Type B pancreatic cell (in vitro differentiated cells): ENCODE measurements around the gene FHL2. TPM values are rescaled to one million over a fixed set of nuclear protein-coding genes. Genes with fewer than 3 reads are reported as not detected.
A peak's percentile ranks its signal among the peaks of the same experiment; 100 is the strongest.

Source experiments
- DNase-seq: peaks from one replicate; pipeline ENCODE4 v3.0.0; 2021; ENCODE audit warnings: mixed read lengths; ENCODE audit not compliant: unreplicated experiment; ENCODE audit errors: extremely low spot score
- H3K27ac Mint-ChIP-seq: 2 replicates; pipeline ENCODE4 v1.8.0; 2021; ENCODE audit warnings: mild to moderate bottlenecking, mixed read lengths
- H3K27me3 Mint-ChIP-seq: 2 replicates; pipeline ENCODE4 v1.8.0; 2021; ENCODE audit warnings: mixed read lengths
- H3K36me3 Mint-ChIP-seq: 2 replicates; pipeline ENCODE4 v1.8.0; 2021; ENCODE audit warnings: mixed read lengths
- H3K4me1 Mint-ChIP-seq: one replicate; pipeline ENCODE4 v1.8.0; 2021; ENCODE audit warnings: mixed read lengths; ENCODE audit not compliant: unreplicated experiment
- H3K4me3 Mint-ChIP-seq: 2 replicates; pipeline ENCODE4 v1.8.0; 2021; ENCODE audit warnings: mild to moderate bottlenecking, mixed read lengths
- H3K9me3 Mint-ChIP-seq: 2 replicates; pipeline ENCODE4 v1.8.0; 2021; ENCODE audit warnings: mixed read lengths
- total RNA-seq: library from RNA; stranded (reverse); gene quantifications from 2 replicates; pipeline ENCODE4 v1.2.1, GENCODE V29; 2021; ENCODE audit warnings: low replicate concordance
- TF ChIP-seq, protein P1 (sequence below): fragments of 200-600 bp; sonication (generic); conservative IDR thresholded peaks from 2 replicates; pipeline ENCODE4 v1.5.0; 2021; ENCODE audit warnings: antibody characterized with exemption, mild to moderate bottlenecking

The FHL2 gene
- total RNA-seq, 1 donor from 2014 or later: 21.9 TPM

- Mint-ChIP-seq H3K9me3 (no peaks in the 10 kb centered on the region), H3K27me3 (peaks cover 3% of the 10 kb centered on the region), H3K4me3 (peak overlapping the region; percentile 69), H3K27ac (peak overlapping the region; percentile 63), H3K36me3 (peaks cover 16% of the 10 kb centered on the region), H3K4me1 (peaks cover 12% of the 10 kb centered on the region)
- TF ChIP-seq, protein P1, sequence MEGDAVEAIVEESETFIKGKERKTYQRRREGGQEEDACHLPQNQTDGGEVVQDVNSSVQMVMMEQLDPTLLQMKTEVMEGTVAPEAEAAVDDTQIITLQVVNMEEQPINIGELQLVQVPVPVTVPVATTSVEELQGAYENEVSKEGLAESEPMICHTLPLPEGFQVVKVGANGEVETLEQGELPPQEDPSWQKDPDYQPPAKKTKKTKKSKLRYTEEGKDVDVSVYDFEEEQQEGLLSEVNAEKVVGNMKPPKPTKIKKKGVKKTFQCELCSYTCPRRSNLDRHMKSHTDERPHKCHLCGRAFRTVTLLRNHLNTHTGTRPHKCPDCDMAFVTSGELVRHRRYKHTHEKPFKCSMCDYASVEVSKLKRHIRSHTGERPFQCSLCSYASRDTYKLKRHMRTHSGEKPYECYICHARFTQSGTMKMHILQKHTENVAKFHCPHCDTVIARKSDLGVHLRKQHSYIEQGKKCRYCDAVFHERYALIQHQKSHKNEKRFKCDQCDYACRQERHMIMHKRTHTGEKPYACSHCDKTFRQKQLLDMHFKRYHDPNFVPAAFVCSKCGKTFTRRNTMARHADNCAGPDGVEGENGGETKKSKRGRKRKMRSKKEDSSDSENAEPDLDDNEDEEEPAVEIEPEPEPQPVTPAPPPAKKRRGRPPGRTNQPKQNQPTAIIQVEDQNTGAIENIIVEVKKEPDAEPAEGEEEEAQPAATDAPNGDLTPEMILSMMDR: no peak
- no peak for DNase-seq
Measured at GRCh38 chr2:105396254-105397024, 2.4 kb downstream of the FHL2 start.

DNA sequence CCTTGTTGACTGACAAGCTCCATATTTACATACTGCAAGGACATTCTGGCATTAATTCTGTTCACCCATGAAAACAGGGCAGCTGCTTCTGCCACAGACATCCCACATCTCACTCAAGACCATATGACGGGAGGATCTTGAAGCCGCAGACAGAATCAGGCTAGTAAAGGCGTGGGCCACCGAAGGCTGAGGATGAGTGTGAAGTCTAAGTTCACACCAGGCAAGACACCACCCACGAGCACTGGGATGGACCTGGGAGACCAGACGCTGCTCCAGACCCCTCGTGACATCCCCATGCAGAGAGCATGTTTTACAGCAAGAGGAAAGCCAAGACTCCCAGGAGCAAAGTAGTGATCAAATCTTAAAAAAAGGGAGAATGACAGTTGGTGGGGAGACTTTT, 3.2 kb downstream of the FHL2 start:
- Mint-ChIP-seq H3K27me3 (peaks cover 3% of the 10 kb centered on the region), H3K4me3 (no peak overlapping the region), H3K4me1 (peaks cover 17% of the 10 kb centered on the region), H3K9me3 (no peaks in the 10 kb centered on the region), H3K36me3 (peaks cover 20% of the 10 kb centered on the region), H3K27ac (no peak overlapping the region)
- TF ChIP-seq, protein P1: no peak
- DNase-seq: no peak

DNA sequence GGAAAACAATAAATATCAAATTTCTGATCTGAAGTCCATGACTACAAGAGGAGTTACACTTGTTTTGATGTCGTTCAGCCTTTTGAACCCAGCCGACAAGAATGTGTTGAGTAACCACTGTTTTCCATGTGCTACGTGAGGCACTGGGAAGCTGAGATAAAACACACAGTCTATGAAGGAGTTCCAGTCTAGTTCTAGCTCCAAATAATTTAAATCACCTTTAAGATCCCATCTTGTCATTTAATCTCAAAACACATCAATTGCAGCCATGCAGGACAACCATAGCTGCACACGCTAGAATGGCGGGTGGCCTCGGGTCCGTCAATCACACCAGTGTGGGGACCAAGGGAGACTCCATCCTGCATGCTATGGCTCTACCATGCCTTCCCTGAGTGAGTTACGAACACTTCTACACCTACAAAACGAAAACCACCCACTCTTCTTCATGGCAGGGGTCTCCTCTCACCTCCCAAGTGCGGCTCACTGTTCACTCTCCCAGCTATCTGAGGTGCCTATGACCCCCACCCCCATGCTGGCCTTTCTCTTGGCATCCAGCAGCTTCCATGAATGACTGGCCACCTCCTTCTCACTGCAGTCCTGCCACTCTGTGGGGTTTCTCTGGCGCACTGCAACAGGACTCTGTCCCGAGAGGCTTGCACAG, 3.8 kb downstream of the FHL2 start:
- TF ChIP-seq, protein P1: no peak
- no peak for DNase-seq
- H3K4me3 Mint-ChIP-seq: no peak overlapping the region
- H3K27ac Mint-ChIP-seq: no peak overlapping the region
- H3K9me3 Mint-ChIP-seq: no peaks in the 10 kb centered on the region
- H3K27me3 Mint-ChIP-seq: peaks cover 3% of the 10 kb centered on the region
- peaks cover 17% of the 10 kb centered on the region for H3K4me1 Mint-ChIP-seq
- H3K36me3 Mint-ChIP-seq: peaks cover 20% of the 10 kb centered on the region

DNA sequence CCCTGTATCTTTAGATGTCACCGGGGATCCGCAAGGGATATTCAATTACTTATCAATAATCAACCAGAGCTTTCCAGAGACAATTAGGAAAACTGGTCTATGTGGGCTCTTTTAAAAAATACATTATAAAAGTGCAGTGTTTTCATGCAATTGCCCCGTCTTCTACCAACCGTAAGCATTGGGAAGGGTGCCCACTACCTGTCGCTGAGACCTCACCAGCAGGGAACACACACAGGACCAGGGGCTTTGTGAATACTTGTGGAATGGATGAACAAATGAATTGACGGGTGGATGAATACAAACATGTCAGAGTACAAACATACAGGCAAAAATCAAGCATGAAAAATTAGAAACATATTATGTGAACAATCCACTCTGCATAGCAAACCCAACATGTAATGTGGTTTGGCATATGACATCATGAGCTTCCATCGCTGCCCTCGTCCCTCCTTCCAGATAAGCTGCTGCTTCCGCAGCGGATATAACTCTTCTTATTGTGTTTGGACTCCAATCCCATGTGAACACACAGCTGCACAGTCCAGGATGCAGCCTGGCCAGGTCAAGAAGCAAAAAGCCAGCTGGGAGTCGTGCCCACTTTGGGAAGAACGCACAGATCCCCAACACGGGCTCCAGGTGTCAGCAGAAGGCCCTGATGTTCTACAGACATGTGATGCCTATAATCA, 5.3 kb downstream of the FHL2 start:
- H3K9me3 Mint-ChIP-seq: no peaks in the 10 kb centered on the region
- peaks cover 28% of the 10 kb centered on the region for H3K36me3 Mint-ChIP-seq
- TF ChIP-seq, protein P1: no peak
- H3K27ac Mint-ChIP-seq: no peak overlapping the region
- H3K4me1 Mint-ChIP-seq: peaks cover 25% of the 10 kb centered on the region
- no peak for DNase-seq
- H3K27me3 Mint-ChIP-seq: peaks cover 3% of the 10 kb centered on the region
- no peak overlapping the region for H3K4me3 Mint-ChIP-seq

- no peaks in the 10 kb centered on the region for H3K27me3 Mint-ChIP-seq
Measured at GRCh38 chr2:105391763-105392662, 6.8 kb downstream of the FHL2 start.

More at GRCh38 chr2:105391763-105392662, 6.8 kb downstream of the FHL2 start:
- no peak overlapping the region for H3K4me3 Mint-ChIP-seq
- no peak for DNase-seq
- H3K36me3 Mint-ChIP-seq: peaks cover 33% of the 10 kb centered on the region
- TF ChIP-seq, protein P1: no peak
- H3K4me1 Mint-ChIP-seq: peaks cover 25% of the 10 kb centered on the region
- no peak overlapping the region for H3K27ac Mint-ChIP-seq
- H3K9me3 Mint-ChIP-seq: peaks cover 4% of the 10 kb centered on the region
